Mammary epithelial cell (primary cell): ENCODE measurements around the gene ANKIB1.

Experiments
- CTCF ChIP-seq, 2 donors: IDR thresholded peaks in 1 of 2; conservative IDR thresholded peaks in 1 of 2; 2 replicates each; pipeline ENCODE4 v1.5.1; 2011 to 2012; ENCODE audit warnings: inconsistent platforms in 2 of 2, low read length in 2 of 2, mild to moderate bottlenecking in 2 of 2, control low read depth in 1 of 2, low read depth in 1 of 2; ENCODE audit not compliant: insufficient read depth in 1 of 2; ENCODE audit errors: extremely low read depth in 1 of 2
- EZH2 ChIP-seq: IDR thresholded peaks from 2 replicates; pipeline ENCODE4 v1.6.1; 2012; ENCODE audit warnings: low read length, inconsistent platforms, borderline replicate concordance

DNA sequence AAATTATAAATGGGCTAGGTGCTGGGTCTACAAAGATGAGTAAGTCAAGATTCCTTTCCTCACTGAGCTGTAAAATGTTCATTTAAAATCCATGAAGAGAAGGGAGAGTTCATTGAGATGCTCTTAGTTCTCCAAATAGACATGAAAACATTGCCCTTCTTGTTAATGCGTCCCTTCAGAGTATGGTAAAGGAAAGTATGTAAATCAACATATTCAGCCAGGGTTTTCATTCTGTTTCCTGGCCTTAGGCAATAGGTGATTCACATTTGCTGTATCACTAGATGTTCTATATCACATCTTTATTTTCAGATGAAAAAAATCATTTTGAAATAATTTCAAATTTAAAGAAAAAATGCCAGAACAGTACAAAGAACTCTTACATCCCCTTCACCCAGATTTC, 5.4 kb downstream of the ANKIB1 start:
- TF ChIP-seq CTCF (conservative IDR thresholded peaks at IDR 0.05 in 1 of 2, IDR thresholded peaks at IDR 0.05 in 1 of 2; ENCODE audit: extremely low read depth in 1 of 2, insufficient read depth in 1 of 2, low read depth in 1 of 2, low read length in 2 of 2) (no peak), EZH2 (no peak)
